H1 (cell line): ENCODE measurements around the gene PMM2. TPM values are rescaled to one million over a fixed set of nuclear protein-coding genes. Genes with fewer than 3 reads are reported as not detected.

Source experiments
- CBX8 ChIP-seq: fragments of 300-800, 300-1000 bp; sonication (generic); IDR thresholded peaks from 2 replicates; pipeline ENCODE4 v1.7.1; 2016; ENCODE audit warnings: low read depth, low read length, borderline replicate concordance
- SIN3A ChIP-seq, 2 experiments: IDR thresholded peaks in 1 of 2; conservative IDR thresholded peaks in 1 of 2; 2 replicates each; pipeline ENCODE4 v1.6.1; 2011 to 2012; ENCODE audit warnings: low read length in 2 of 2, improper control_type of control experiment in 1 of 2, low read depth in 1 of 2, mild to moderate bottlenecking in 1 of 2
- polyA plus RNA-seq, 7 experiments: library from polyadenylated mRNA; depleted of rRNA in 3 of 7; stranded (reverse) in 5 of 7; unstranded in 2 of 7; fragments of >200 nt in 5 of 7; fragments of 200-250 nt in 2 of 7; gene quantifications; 1 replicate in 5 of 7; 2 replicates in 1 of 7; 4 replicates in 1 of 7; pipeline versions ENCODE4 v1.2.1 to v1.2.3, GENCODE V29; 2011 to 2013; ENCODE audit warnings: missing spikeins in 2 of 7, mixed read lengths in 2 of 7
- total RNA-seq: library from RNA; stranded (reverse); fragmentation: NEBNext Ultra II Directional; extraction: Animal tissue kit (Norgen Biotek cat#: 25700); gene quantifications from 2 replicates; pipeline ENCODE4 v1.2.1, GENCODE V29; 2021

The PMM2 gene
- total and polyA plus RNA-seq, 2 of the 8 experiments (the other 6 are each of a cell fraction or from before 2014, with no cell fraction given): 26.2 to 49.4 TPM

- TF ChIP-seq SIN3A (conservative IDR thresholded peaks at IDR 0.05 in 1 of 2, IDR thresholded peaks at IDR 0.05 in 1 of 2; ENCODE audit: low read depth in 1 of 2, low read length in 2 of 2) (no peak), CBX8 (no peak)
- TF ChIP-seq, all 59 proteins: peak for 0
Observed at GRCh38 chr16:8761078-8761477, 36.6 kb upstream of the PMM2 start (continued).
